NCI-H446 treated with DMSO at 0.1 percent for 48 hours (cell line): Measurements from ENCODE around the gene MGMT.

Experiments used
- DNase-seq: peaks from one replicate; lab custom pipeline; 2025; lab: John Stamatoyannopoulos, UW

The MGMT gene

GRCh38 chr10:129774736-129775401, 307.8 kb downstream of the MGMT start:
- DNase-seq: no peak

GRCh38 chr10:129775681-129776080, 308.6 kb downstream of the MGMT start:
- DNase-seq: no peak

GRCh38 chr10:129777687-129778086, 310.6 kb downstream of the MGMT start:
- no peak for DNase-seq

- DNase-seq: no peak
Measured at GRCh38 chr10:129778571-129778970, 311.5 kb downstream of the MGMT start.

- DNase-seq: no peak
Measured at GRCh38 chr10:129779126-129780111, 312.4 kb downstream of the MGMT start.

DNA sequence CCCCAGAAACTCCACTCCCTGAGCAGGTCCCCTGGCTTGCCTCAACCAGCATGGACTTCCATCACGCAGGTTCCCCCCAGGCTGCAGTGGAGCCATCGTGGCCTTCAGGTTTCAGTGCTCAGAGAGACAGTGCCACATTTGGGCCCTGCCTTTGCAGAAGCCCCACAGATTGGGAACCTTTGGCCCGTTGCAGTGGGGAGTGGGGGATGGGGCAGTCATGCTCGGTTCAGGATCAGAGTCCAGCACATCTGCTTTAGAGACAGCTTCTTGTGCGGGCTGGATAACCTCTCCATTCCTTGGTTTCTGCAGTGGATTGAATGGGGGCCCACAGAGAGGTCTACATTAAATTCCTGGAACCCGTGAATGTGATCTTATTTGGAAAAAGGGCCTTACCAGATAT, 313.2 kb downstream of the MGMT start:
- no peak for DNase-seq

DNA sequence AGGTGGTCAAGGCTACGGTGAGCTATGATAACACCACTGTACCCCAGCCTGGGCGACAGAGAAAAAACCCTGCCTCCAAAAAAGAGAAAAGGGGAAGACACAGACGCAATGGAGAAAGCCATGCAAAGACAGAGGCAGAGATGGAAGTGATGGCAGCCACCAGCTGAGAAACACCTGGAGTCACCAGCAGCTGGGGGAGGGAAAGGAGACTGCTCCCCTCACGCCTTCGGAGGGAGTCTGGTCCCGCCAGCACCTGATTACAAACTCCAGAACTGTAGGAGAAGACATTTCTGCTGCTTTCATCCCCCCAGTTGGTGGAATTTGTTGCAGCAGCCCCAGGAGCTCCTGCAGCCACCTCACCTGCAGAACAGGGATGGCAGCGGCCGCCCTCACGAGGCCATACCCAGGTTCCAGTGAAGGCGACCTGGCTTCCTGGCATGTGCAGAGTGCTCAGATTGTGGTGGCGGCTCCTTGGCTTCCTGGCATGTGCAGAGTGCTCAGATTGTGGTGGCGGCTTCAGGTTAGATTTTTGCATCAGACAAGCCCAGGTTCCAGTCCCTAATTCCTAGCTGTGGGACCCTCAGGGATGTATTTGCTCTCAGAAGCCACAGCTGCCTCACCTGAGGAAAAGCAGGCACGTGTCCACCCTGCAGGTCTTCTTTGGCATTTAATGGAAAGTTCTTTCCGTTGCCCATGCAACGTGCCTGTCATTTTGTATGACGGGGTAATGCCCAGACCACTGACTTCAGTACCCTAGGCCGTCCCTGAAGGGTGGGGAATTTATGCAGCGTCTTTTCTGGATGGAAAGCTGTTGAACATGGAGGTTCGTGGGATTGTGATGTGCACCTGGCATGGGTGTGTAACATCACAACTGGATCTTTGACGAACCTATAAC, 314.1 kb downstream of the MGMT start:
- no peak for DNase-seq

DNA sequence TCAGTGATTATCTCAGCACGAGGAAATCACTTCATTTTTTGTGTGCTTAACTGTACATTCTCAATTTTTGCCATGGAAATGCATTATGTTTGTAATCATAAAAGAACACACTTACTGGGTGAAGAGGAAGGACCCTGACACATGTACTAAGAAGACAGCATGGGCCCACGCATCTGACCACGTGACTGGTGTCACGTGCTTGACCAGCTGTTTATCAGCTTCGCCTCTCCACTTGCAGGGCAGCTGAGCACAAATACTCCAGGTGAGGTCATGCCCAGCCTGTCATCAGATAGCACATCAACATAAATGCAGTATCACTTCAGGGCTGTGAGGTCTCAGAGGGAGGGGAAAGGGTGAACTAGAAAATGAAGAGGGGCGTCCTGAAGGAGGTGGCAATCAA, 317.2 kb downstream of the MGMT start:
- no peak for DNase-seq

DNA sequence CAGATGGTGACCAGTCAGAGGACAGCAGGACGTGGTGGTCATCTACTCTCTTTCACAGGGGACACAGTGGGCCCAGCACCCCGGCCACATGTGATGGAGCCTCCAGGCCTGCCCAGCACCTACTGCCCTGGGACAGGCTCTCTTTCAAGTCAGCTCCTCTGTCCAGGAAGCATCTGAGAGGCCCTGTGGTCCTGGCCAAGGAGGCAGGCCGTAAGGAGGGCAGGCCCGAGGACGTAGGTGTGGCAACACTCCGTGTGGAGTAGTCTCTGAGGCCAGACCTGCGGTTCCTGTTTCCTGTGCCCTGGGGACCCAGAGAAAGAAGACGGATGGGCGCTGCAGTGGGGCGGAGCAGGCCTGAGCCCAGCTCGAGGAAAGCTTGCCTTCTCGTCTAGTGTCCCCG, 317.9 kb downstream of the MGMT start:
- no peak for DNase-seq

GRCh38 chr10:129785536-129785981, 318.5 kb downstream of the MGMT start:
- DNase-seq: no peak

GRCh38 chr10:129786216-129786615, 319.2 kb downstream of the MGMT start:
- DNase-seq: no peak

- DNase-seq: no peak
Measured at GRCh38 chr10:129787557-129787956, 320.5 kb downstream of the MGMT start.

GRCh38 chr10:129788215-129788614, 321.2 kb downstream of the MGMT start:
- no peak for DNase-seq

- DNase-seq: peak; percentile 19
Measured at GRCh38 chr10:129790715-129791446, 323.8 kb downstream of the MGMT start.

DNA sequence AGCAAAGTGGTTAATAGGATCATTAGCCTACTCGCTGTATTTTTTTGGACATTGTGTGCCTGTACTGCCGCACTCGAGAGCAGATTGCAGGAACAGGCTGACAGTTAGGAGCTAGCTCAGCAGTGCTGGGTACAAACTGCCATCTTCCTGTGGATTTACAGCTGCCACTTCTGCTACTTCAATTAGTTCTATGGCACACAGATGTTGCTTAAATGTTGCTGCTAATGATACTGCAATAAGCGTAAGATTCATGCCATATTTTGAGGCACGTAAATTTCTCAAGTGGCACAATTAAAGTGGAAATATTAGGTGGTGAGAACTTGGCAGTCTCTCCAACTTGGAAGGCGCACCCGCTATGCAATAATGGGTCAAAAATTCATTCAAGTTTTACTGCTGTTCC, 325.1 kb downstream of the MGMT start:
- DNase-seq: peak; percentile 32

DNA sequence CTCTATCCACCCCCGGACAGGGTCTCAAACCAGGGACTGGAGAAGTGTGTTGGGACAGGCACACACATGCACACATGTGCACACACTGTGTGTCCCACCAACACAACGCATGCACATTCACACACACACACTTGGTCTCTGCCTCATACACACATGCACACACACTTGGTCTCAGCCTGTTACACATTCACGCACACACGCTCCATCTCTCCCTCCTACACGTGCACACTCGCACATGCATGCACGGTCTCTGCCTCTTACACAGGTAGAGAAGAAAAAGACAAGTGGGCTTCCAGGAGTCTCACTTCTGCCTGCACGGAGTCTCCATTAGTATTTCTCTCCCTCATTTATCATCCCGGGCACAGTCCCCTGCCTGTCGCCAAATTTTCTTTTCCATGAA, 325.8 kb downstream of the MGMT start:
- DNase-seq: no peak

DNA sequence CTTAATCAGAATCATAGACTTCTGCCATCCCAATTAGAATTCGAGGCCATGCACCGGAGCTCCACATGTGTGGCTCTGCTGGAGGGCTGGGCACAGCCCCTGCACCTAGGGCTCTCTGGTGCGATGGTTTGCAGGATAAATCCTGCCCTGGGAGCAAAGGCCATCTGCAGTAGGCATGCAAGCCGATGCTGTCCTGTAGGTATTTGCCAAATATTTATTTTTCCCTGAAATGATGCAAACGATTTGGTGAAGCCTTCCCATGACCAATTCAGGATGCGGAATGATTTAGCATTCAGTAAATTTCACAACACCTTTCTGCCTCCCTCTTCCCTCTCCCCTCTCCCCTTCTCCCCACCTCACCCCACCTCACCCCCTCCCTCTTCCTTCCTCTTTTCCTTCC, 326.4 kb downstream of the MGMT start:
- no peak for DNase-seq

GRCh38 chr10:129793996-129794395, 327.0 kb downstream of the MGMT start:
- DNase-seq: no peak

DNA sequence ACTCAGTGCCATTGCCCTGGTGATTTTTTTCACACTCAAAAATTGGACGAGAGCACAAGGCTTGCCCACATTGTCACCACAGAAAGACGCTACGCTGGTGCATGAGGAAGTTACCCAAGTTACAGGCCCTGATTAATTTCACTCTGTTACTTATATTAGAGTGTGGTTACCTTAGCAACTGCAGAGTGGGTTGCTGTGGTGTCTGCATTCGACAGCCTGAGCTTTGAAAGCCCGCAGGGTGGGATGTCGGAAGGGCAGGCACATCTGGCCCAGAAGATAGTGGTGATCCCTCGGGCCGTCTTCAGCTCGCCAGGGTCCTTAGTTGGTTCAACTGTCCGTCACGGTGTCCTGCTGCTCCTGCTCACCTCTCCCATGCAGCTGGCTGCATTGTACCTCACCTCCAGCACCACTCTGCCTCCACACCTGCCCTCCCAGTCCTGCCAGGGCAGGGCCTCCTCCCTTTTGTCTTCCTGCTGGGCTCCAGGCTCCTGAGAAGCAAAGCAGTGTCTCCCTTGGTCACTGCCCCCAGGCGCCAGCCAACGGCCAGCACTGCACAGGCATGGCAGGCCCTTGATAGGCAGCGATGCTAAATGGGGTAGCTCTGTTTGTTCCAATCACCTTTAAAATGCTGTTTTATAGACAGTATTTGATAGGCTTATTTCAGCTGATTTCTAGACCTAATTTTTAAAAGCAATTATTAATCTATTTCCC, 329.8 kb downstream of the MGMT start:
- no peak for DNase-seq

DNA sequence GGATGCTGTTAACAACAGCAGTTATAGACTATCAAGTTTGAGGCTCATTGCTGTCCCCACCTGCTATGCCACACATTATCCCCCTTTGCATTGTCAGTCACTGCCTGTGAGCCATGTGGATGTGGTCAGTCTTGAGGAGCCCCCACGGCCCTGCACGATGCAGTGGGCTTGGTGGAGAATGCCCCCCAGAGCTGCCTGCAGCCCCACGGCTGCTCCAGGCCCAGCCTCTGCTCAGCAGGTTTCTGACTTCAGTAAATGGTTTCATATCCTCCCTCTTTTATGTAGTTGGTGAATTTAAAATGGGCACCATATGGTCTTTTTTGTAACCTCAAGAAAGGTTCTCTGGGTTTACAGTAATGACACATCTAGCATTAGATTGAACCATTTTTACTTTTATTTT, 332.9 kb downstream of the MGMT start:
- DNase-seq: no peak

DNA sequence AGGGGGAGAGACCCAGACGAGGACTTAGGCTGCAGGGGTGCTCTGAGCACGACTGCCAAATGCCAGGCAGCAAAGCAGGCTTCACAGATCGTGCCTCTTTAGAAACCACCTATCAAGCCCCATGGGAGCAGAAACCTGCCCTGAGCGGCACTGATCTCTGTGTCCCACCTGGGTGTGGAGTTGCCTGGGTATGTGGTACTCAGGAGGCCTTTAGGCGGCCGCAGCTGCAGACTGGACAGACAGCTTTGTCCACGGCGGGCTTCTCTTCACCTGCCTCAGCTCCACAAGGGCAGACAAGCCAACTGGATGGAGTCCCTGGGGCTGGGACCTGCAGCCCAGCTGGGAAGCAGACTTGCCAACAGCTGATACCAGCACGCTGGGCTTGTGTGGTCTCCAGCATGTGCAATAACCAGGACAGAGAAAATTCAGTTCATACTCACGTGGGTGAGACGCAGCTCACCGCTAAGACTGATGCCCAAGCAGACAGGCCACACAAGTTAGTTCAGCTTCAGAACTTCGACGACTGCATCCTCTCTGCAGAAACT, 333.8 kb downstream of the MGMT start:
- DNase-seq: no peak
